Keratinocyte (primary cell): Measurements from ENCODE around the gene OGT. TPM values are rescaled to one million over a fixed set of nuclear protein-coding genes. Genes with fewer than 3 reads are reported as not detected.
A peak's percentile ranks its signal among the peaks of the same experiment; 100 is the strongest.

Experiments
- DNase-seq: peaks from one replicate; pipeline ENCODE4 v3.0.0-alpha.2; 2011; ENCODE audit warnings: low read depth, missing footprints, low spot score
- FAIRE-seq: peaks from 2 replicates; lab custom pipeline; 2011; peaks lifted over from hg19 to GRCh38; lab: Jason Lieb, UNC
- H2AFZ ChIP-seq: 2 replicates; pipeline ENCODE4 v1.6.0; 2012; ENCODE audit warnings: low read length, control low read depth, inconsistent platforms; ENCODE audit not compliant: control insufficient read depth
- H3K27ac ChIP-seq: 2 replicates; pipeline ENCODE4 v1.5.1; 2011; ENCODE audit warnings: low read length; ENCODE audit not compliant: control insufficient read depth, insufficient read depth
- H3K27me3 ChIP-seq: 3 replicates; pipeline ENCODE4 v1.6.0; 2011; ENCODE audit warnings: low read length; ENCODE audit not compliant: control insufficient read depth, insufficient read depth; ENCODE audit errors: extremely low read depth
- H3K36me3 ChIP-seq, 2 experiments: 2 replicates in 1 of 2; 3 replicates in 1 of 2; pipeline ENCODE4 v1.5.1; 2011; ENCODE audit warnings: low read length in 2 of 2, mild to moderate bottlenecking in 1 of 2; ENCODE audit not compliant: control insufficient read depth in 2 of 2, insufficient read depth in 2 of 2; ENCODE audit errors: extremely low read depth in 1 of 2
- H3K4me1 ChIP-seq: 3 replicates; pipeline ENCODE4 v1.5.1; 2011; ENCODE audit warnings: low read length; ENCODE audit not compliant: control insufficient read depth, insufficient read depth; ENCODE audit errors: extremely low read depth
- H3K4me2 ChIP-seq: 3 replicates; pipeline ENCODE4 v1.6.0; 2011; ENCODE audit warnings: low read depth, low read length; ENCODE audit not compliant: control insufficient read depth, insufficient read depth; ENCODE audit errors: extremely low read depth
- H3K4me3 ChIP-seq, 3 experiments: fragments of 200-600 bp in 1 of 3; sonication (generic) in 1 of 3; 2 replicates in 2 of 3; 3 replicates in 1 of 3; pipeline ENCODE4 v1.5.1; 2011 to 2016; ENCODE audit warnings: low read length in 3 of 3, mild to moderate bottlenecking in 3 of 3, control low read depth in 2 of 3, inconsistent platforms in 1 of 3, low read depth in 1 of 3, mixed read lengths in 1 of 3, mixed run types in 1 of 3, moderate library complexity in 1 of 3; ENCODE audit not compliant: control insufficient read depth in 2 of 3, insufficient read depth in 2 of 3; ENCODE audit errors: extremely low read depth in 1 of 3
- H3K79me2 ChIP-seq: 2 replicates; pipeline ENCODE4 v1.6.0; 2012; ENCODE audit warnings: low read length; ENCODE audit not compliant: control insufficient read depth, insufficient read depth
- H3K9ac ChIP-seq: 3 replicates; pipeline ENCODE4 v1.6.0; 2011; ENCODE audit warnings: low read length; ENCODE audit not compliant: control insufficient read depth, insufficient read depth; ENCODE audit errors: extremely low read depth
- H3K9me1 ChIP-seq: 3 replicates; pipeline ENCODE4 v1.6.0; 2011; ENCODE audit warnings: low read length; ENCODE audit not compliant: control insufficient read depth, insufficient read depth; ENCODE audit errors: extremely low read depth
- H3K9me3 ChIP-seq: 2 replicates; pipeline ENCODE4 v1.5.1; 2012; ENCODE audit warnings: low read depth, low read length; ENCODE audit not compliant: control insufficient read depth
- H4K20me1 ChIP-seq: 3 replicates; pipeline ENCODE4 v1.6.0; 2011; ENCODE audit warnings: low read length; ENCODE audit not compliant: control insufficient read depth, insufficient read depth; ENCODE audit errors: extremely low read depth
- CTCF ChIP-seq, 3 experiments: IDR thresholded peaks in 1 of 3; conservative IDR thresholded peaks in 1 of 3; optimal IDR thresholded peaks in 1 of 3; 2 replicates in 2 of 3; 3 replicates in 1 of 3; pipeline versions ENCODE3 to v1.5.1; 2011; ENCODE audit warnings: low read length in 3 of 3, mild to moderate bottlenecking in 3 of 3, moderate library complexity in 2 of 3, control low read depth in 1 of 3, inconsistent platforms in 1 of 3; ENCODE audit not compliant: insufficient read depth in 2 of 3; ENCODE audit errors: extremely low read depth in 1 of 3
- EZH2 ChIP-seq: IDR thresholded peaks from one replicate; pipeline ENCODE4 v1.6.1; 2012; ENCODE audit warnings: inconsistent platforms, mild to moderate bottlenecking, low read length, moderate library complexity
- dilution Hi-C: fragments of 300-500 bp; cut with MboI; formaldehyde crosslinking; loops from one replicate; pipeline ENCODE4 v1.7.0; 2020; ENCODE audit warnings: low sequenced_read_pairs; ENCODE audit not compliant: extremely low pct_ligation_motif_present
- polyA plus RNA-seq, 5 experiments: library from polyadenylated mRNA; depleted of rRNA in 3 of 5; stranded (reverse) in 3 of 5; stranded (forward) in 1 of 5; unstranded in 1 of 5; fragments of >200 nt; gene quantifications; 1 replicate in 1 of 5; 2 replicates in 3 of 5; 3 replicates in 1 of 5; pipeline versions ENCODE4 v1.2.1 to v1.2.3, GENCODE V29; 2011 to 2012; ENCODE audit warnings: missing spikeins in 2 of 5, low read depth in 1 of 5, low replicate concordance in 1 of 5

The OGT gene
- polyA plus RNA-seq, 1 donor (not counting 4 experiments of a cell fraction or from before 2014, with no cell fraction given): 136 TPM

- peak overlapping the region; percentile 95 for H3K9ac ChIP-seq
- H3K4me3 ChIP-seq: peak overlapping the region; percentile 16 to 80 (median 64)
- FAIRE-seq: peak; percentile 55
Observed at GRCh38 chrX:71532078-71532752, 689 bp upstream of the OGT start.

GRCh38 chrX:71533516-71533850 lies 579 bp downstream of the OGT start:
- H3K9ac ChIP-seq: peak overlapping the region; percentile 95
- dilution Hi-C loops: no loop called here
- peak overlapping the region; percentile 64 to 80 (median 80) for H3K4me3 ChIP-seq
- FAIRE-seq (no peak), DNase-seq (no peak)
- TF ChIP-seq CTCF (optimal IDR thresholded peaks at IDR 0.05 in 1 of 3, IDR thresholded peaks at IDR 0.05 in 1 of 3, conservative IDR thresholded peaks at IDR 0.05 in 1 of 3; ENCODE audit: extremely low read depth in 1 of 3, insufficient read depth in 2 of 3, low read length in 3 of 3): no peak
- no peak for TF ChIP-seq EZH2
- peak overlapping the region; percentile 68 for H2AFZ ChIP-seq
- H3K4me2 ChIP-seq: no peak overlapping the region
- H3K79me2 ChIP-seq: peaks cover 54% of the 10 kb centered on the region
- H3K27ac ChIP-seq: peak overlapping the region; percentile 88
- peaks cover 4% of the 10 kb centered on the region for H3K4me1 ChIP-seq
- H3K36me3 ChIP-seq: peaks cover 2 to 4% of the 10 kb centered on the region in 2 experiments
- no peaks in the 10 kb centered on the region for H3K27me3 ChIP-seq
- H4K20me1 ChIP-seq: peaks cover 6% of the 10 kb centered on the region
- H3K9me3 ChIP-seq: no peaks in the 10 kb centered on the region
- no peaks in the 10 kb centered on the region for H3K9me1 ChIP-seq

More at GRCh38 chrX:71532078-71532752, 689 bp upstream of the OGT start:
- no peaks in the 10 kb centered on the region for H3K4me1 ChIP-seq
- H3K27me3 ChIP-seq: no peaks in the 10 kb centered on the region
- H3K9me1 ChIP-seq: no peaks in the 10 kb centered on the region
- dilution Hi-C loops: no loop called here
- H3K27ac ChIP-seq: peak overlapping the region; percentile 88
- H3K9me3 ChIP-seq: no peaks in the 10 kb centered on the region
- TF ChIP-seq EZH2 (no peak), CTCF (optimal IDR thresholded peaks at IDR 0.05 in 1 of 3, IDR thresholded peaks at IDR 0.05 in 1 of 3, conservative IDR thresholded peaks at IDR 0.05 in 1 of 3; ENCODE audit: extremely low read depth in 1 of 3, insufficient read depth in 2 of 3, low read length in 3 of 3) (no peak)
- peak overlapping the region; percentile 47 for H3K4me2 ChIP-seq
- H2AFZ ChIP-seq: peak overlapping the region; percentile 45
- no peaks in the 10 kb centered on the region for H3K36me3 ChIP-seq
- H3K79me2 ChIP-seq: peaks cover 43% of the 10 kb centered on the region
- no peak for DNase-seq
- peaks cover 3% of the 10 kb centered on the region for H4K20me1 ChIP-seq
